CD4-positive, CD25-positive, alpha-beta regulatory T cell (primary cell): Measurements from ENCODE around the gene FFAR4. TPM values are rescaled to one million over a fixed set of nuclear protein-coding genes. Genes with fewer than 3 reads are reported as not detected.

Experiments
- ATAC-seq, 2 donors: fragments of 150-1000 bp; cut with Tn5 transposase; one replicate each; pipeline ENCODE4 v1.10.0; 2021; ENCODE audit warnings: low read depth in 2 of 2, moderate number of reproducible peaks in 2 of 2, moderate library complexity in 1 of 2
- DNase-seq, 3 donors: peaks; one replicate each; pipeline versions ENCODE4 v3.0.0 to v3.0.0-alpha.2; 2012 to 2022; ENCODE audit warnings: mixed read lengths in 1 of 3
- H3K27ac ChIP-seq: one replicate; pipeline ENCODE4 v1.7.0; 2013; ENCODE audit warnings: mild to moderate bottlenecking, low read length; ENCODE audit not compliant: insufficient read depth, poor library complexity, severe bottlenecking
- H3K27me3 ChIP-seq: one replicate; pipeline ENCODE4 v1.7.0; 2013; ENCODE audit warnings: low read length; ENCODE audit not compliant: control insufficient read depth, insufficient read depth
- H3K36me3 ChIP-seq: one replicate; pipeline ENCODE4 v1.7.0; 2013; ENCODE audit warnings: mild to moderate bottlenecking, low read length, moderate library complexity; ENCODE audit not compliant: control insufficient read depth, insufficient read depth
- H3K4me1 ChIP-seq: 2 replicates; pipeline ENCODE4 v1.7.0; 2013; ENCODE audit warnings: mild to moderate bottlenecking, low read length; ENCODE audit not compliant: insufficient read depth, control insufficient read depth, poor library complexity, severe bottlenecking
- H3K4me3 ChIP-seq: one replicate; pipeline ENCODE4 v1.7.0; 2013; ENCODE audit warnings: low read depth, mild to moderate bottlenecking, low read length, moderate library complexity
- H3K9me3 ChIP-seq, 2 experiments: 1 replicate in 1 of 2; 2 replicates in 1 of 2; pipeline ENCODE4 v1.7.0; 2013; ENCODE audit warnings: low read length in 2 of 2, mild to moderate bottlenecking in 1 of 2, moderate library complexity in 1 of 2; ENCODE audit not compliant: control insufficient read depth in 2 of 2
- H3K27ac Mint-ChIP-seq, 3 donors: one replicate each; pipeline ENCODE4 v1.8.0; 2020 to 2022; ENCODE audit warnings: mild to moderate bottlenecking in 3 of 3, mixed read lengths in 3 of 3, moderate library complexity in 2 of 3
- H3K27me3 Mint-ChIP-seq: one replicate; pipeline ENCODE4 v1.8.0; 2022; ENCODE audit warnings: mild to moderate bottlenecking, mixed read lengths
- H3K36me3 Mint-ChIP-seq: one replicate; pipeline ENCODE4 v1.8.0; 2020; ENCODE audit warnings: mixed read lengths
- H3K4me1 Mint-ChIP-seq, 4 donors: one replicate each; pipeline ENCODE4 v1.8.0; 2020 to 2022; ENCODE audit warnings: mixed read lengths in 4 of 4, mild to moderate bottlenecking in 1 of 4
- H3K4me3 Mint-ChIP-seq, 4 donors: one replicate each; pipeline ENCODE4 v1.8.0; 2020 to 2022; ENCODE audit warnings: mild to moderate bottlenecking in 4 of 4, mixed read lengths in 4 of 4, moderate library complexity in 3 of 4
- H3K9me3 Mint-ChIP-seq, 7 donors: one replicate each; pipeline ENCODE4 v1.8.0; 2020 to 2022; ENCODE audit warnings: mixed read lengths in 7 of 7, mild to moderate bottlenecking in 3 of 7, moderate library complexity in 2 of 7
- polyA plus RNA-seq, 4 donors: library from polyadenylated mRNA; unstranded; fragments of 300-500 nt; fragmentation: Illumina TruSeq; gene quantifications; one replicate each; pipeline ENCODE4 v1.2.3, GENCODE V29; 2021
- total RNA-seq: library from RNA; stranded (reverse); gene quantifications from one replicate; pipeline ENCODE4 v1.2.3, GENCODE V29; 2022

The FFAR4 gene
- total and polyA plus RNA-seq, 5 donors from 2014 or later, result not detected

GRCh38 chr10:93584445-93584844 is 18.0 kb downstream of the FFAR4 start:
- H3K9me3 Mint-ChIP-seq, result peaks cover 0 to 7% (median 3%) of the 10 kb centered on the region in 7 donors
- H3K36me3 ChIP-seq, result no peaks in the 10 kb centered on the region
- H3K27me3 Mint-ChIP-seq, result peaks cover 8% of the 10 kb centered on the region

DNA sequence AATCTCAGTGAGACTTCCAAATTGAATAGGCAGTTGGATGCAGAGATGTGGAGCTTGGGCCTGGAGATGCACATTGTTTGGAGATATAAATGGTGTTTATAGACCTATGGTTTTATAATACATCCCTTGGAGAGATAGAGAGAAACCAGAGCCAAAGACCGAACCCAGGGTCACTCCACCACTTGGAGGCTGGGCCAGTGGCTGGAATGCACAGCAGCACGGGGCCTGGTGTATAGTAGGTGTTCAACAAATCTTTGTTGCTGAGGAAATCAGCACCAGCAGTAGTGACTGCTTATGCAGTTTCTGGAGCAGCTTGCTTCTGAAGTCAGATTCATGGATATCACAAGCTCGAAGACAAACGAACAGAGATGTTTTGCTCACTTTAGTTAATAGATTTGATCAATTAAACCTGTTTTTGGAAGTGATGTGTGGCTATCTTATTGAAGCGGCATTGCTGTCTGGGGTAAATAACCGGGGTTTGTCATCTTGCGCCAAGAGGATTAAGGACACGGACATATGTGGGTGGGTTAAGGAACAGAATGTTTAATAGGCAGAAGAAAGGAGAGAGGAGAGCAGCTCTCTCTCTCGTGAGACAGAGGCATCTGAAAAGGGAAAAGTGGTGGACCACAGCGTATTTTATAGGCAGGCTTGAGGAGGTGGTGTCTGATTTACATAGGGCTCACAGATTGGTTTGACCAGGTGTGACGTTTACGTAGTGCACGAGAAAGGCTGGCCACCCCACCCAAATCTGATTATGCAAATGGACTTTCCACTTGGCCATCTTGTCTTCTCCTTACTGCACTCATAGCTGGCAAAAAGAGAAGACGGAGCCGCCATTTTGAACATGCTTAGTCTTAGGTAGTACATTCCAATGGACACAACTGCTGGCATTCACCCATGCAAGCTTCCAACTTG is 23.4 kb downstream of the FFAR4 start:
- no peaks in the 10 kb centered on the region for H3K4me1 ChIP-seq
- no peaks in the 10 kb centered on the region for H3K9me3 ChIP-seq
- ATAC-seq (no peak), DNase-seq (no peak)
- Mint-ChIP-seq H3K27ac (no peak overlapping the region), H3K36me3 (no peaks in the 10 kb centered on the region), H3K9me3 (no peaks in the 10 kb centered on the region), H3K4me1 (no peaks in the 10 kb centered on the region), H3K4me3 (no peak overlapping the region), H3K27me3 (peaks cover 17% of the 10 kb centered on the region)
- no peaks in the 10 kb centered on the region for H3K36me3 ChIP-seq
- no peak overlapping the region for H3K27ac ChIP-seq
- no peak overlapping the region for H3K4me3 ChIP-seq
- H3K27me3 ChIP-seq, result no peaks in the 10 kb centered on the region

More at GRCh38 chr10:93584445-93584844, 18.0 kb downstream of the FFAR4 start:
- H3K4me1 Mint-ChIP-seq, result no peaks in the 10 kb centered on the region
- Histone ChIP-seq H3K27ac (no peak overlapping the region), H3K27me3 (no peaks in the 10 kb centered on the region), H3K4me1 (no peaks in the 10 kb centered on the region), H3K4me3 (no peak overlapping the region), H3K9me3 (peaks cover 2 to 7% of the 10 kb centered on the region in 2 experiments)
- ATAC-seq (no peak), DNase-seq (no peak)
- no peaks in the 10 kb centered on the region for H3K36me3 Mint-ChIP-seq
- no peak overlapping the region for H3K4me3 Mint-ChIP-seq
- H3K27ac Mint-ChIP-seq, result no peak overlapping the region

- Mint-ChIP-seq H3K27me3 (peaks cover 17% of the 10 kb centered on the region), H3K27ac (no peak overlapping the region), H3K4me3 (no peak overlapping the region), H3K36me3 (no peaks in the 10 kb centered on the region), H3K9me3 (no peaks in the 10 kb centered on the region), H3K4me1 (no peaks in the 10 kb centered on the region)
- Histone ChIP-seq H3K4me1 (no peaks in the 10 kb centered on the region), H3K27ac (no peak overlapping the region), H3K36me3 (no peaks in the 10 kb centered on the region), H3K27me3 (no peaks in the 10 kb centered on the region), H3K4me3 (no peak overlapping the region), H3K9me3 (no peaks in the 10 kb centered on the region)
- DNase-seq, result no peak
- ATAC-seq, result no peak
Measured at GRCh38 chr10:93590638-93591037, 24.2 kb downstream of the FFAR4 start.

DNA sequence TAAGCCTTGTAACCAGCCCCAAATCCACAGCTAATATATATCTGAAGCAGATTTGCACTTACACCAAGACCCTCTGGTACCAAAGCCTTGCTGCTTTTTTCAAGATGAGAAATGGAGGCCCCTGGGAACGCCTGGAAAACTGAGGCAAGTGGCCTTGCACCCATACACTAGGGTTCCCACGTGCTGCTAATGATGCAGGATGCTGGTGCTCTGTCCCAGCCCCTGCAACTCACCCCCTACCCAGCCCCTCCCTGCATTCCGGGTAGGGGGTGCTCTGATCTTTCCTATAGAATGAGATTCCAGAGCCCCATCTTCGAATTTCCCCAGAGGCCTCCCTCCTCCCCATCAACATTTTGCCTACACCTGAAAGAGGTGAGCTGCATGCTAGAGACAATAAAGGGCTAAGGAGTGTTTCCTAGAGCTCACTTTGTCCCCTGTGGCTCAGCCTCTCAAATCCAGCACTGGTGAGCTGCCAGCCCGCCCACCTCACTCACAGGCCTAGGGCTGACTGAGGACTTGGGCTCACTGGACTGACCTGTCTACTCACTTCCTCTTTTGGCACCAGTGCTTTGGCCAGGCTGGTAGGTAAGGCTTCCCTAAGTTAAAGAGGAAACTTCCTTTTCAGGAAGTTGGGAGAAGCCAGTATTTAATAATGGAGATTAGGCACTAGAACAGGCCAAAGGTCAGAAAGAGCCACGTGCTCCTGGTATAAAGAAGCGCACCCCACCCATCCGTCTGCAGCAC is 24.8 kb downstream of the FFAR4 start:
- Mint-ChIP-seq H3K4me1 (no peaks in the 10 kb centered on the region), H3K9me3 (no peaks in the 10 kb centered on the region), H3K27ac (no peak overlapping the region), H3K36me3 (no peaks in the 10 kb centered on the region), H3K4me3 (no peak overlapping the region), H3K27me3 (peaks cover 16% of the 10 kb centered on the region)
- DNase-seq, result no peak
- no peak overlapping the region for H3K27ac ChIP-seq
- H3K4me3 ChIP-seq, result no peak overlapping the region
- no peaks in the 10 kb centered on the region for H3K27me3 ChIP-seq
- no peaks in the 10 kb centered on the region for H3K4me1 ChIP-seq
- no peaks in the 10 kb centered on the region for H3K9me3 ChIP-seq
- no peaks in the 10 kb centered on the region for H3K36me3 ChIP-seq
- no peak for ATAC-seq

DNA sequence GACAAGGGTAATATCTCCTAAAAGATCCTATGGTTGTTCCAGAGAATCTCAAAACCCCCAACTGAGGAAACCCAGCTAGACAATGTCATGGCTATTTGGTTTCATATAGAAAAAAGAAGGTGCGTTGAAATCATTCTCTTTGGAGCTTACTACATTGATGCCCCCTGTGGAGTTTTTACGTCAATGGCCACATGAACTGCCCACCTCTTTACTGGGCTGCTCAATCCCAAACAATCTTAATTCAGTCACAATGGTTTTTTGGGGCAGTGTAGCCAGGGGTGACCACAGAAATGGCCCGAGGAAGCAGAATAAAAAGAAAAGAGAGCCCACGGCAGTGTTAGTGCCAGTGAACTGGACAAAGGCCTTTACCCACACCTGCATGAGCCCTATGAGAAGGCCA is 26.8 kb downstream of the FFAR4 start:
- no peak for ATAC-seq
- H3K4me3 Mint-ChIP-seq, result no peak overlapping the region

GRCh38 chr10:93593749-93594148 is 27.3 kb downstream of the FFAR4 start:
- peaks cover 25% of the 10 kb centered on the region for H3K27me3 Mint-ChIP-seq
- H3K4me1 ChIP-seq, result no peaks in the 10 kb centered on the region
- no peak for ATAC-seq
- no peaks in the 10 kb centered on the region for H3K4me1 Mint-ChIP-seq
- H3K27me3 ChIP-seq, result no peaks in the 10 kb centered on the region
- no peak overlapping the region for H3K27ac ChIP-seq
- H3K36me3 ChIP-seq, result no peaks in the 10 kb centered on the region
- no peaks in the 10 kb centered on the region for H3K36me3 Mint-ChIP-seq
- no peaks in the 10 kb centered on the region for H3K9me3 ChIP-seq
- no peak overlapping the region for H3K4me3 Mint-ChIP-seq
- H3K4me3 ChIP-seq, result no peak overlapping the region
- H3K27ac Mint-ChIP-seq, result no peak overlapping the region
- no peaks in the 10 kb centered on the region for H3K9me3 Mint-ChIP-seq
- no peak for DNase-seq

More for the DNA sequence above, 26.8 kb downstream of the FFAR4 start:
- no peaks in the 10 kb centered on the region for H3K4me1 ChIP-seq
- Mint-ChIP-seq H3K36me3 (no peaks in the 10 kb centered on the region), H3K9me3 (no peaks in the 10 kb centered on the region), H3K27me3 (peaks cover 23% of the 10 kb centered on the region), H3K4me1 (no peaks in the 10 kb centered on the region), H3K27ac (no peak overlapping the region)
- no peaks in the 10 kb centered on the region for H3K27me3 ChIP-seq
- H3K36me3 ChIP-seq, result no peaks in the 10 kb centered on the region
- no peak overlapping the region for H3K4me3 ChIP-seq
- DNase-seq, result no peak
- no peak overlapping the region for H3K27ac ChIP-seq
- no peaks in the 10 kb centered on the region for H3K9me3 ChIP-seq

GRCh38 chr10:93594518-93594917 is 28.1 kb downstream of the FFAR4 start:
- Mint-ChIP-seq H3K4me3 (no peak overlapping the region), H3K27ac (no peak overlapping the region), H3K27me3 (peaks cover 27% of the 10 kb centered on the region), H3K36me3 (no peaks in the 10 kb centered on the region), H3K4me1 (no peaks in the 10 kb centered on the region), H3K9me3 (no peaks in the 10 kb centered on the region)
- ATAC-seq (no peak), DNase-seq (no peak)
- H3K36me3 ChIP-seq, result no peaks in the 10 kb centered on the region
- H3K9me3 ChIP-seq, result no peaks in the 10 kb centered on the region
- no peak overlapping the region for H3K27ac ChIP-seq
- no peak overlapping the region for H3K4me3 ChIP-seq
- H3K27me3 ChIP-seq, result no peaks in the 10 kb centered on the region
- H3K4me1 ChIP-seq, result no peaks in the 10 kb centered on the region
